HEK293T (cell line): ENCODE data around the gene MED23.

Experiments
- CTCF ChIA-PET: fragments of 350-600 bp; formaldehyde crosslinking; extraction: SDS; loops from one replicate; lab custom pipeline; 2021; ENCODE audit warnings: antibody characterized with exemption, inconsistent platforms; lab: Yijun Ruan, JAX
- POLR2A ChIA-PET: fragments of 350-600 bp; formaldehyde crosslinking; extraction: SDS; loops from one replicate; lab custom pipeline; 2020; ENCODE audit warnings: antibody characterized with exemption, inconsistent platforms; lab: Yijun Ruan, JAX
- DNase-seq: peaks from one replicate; pipeline ENCODE4 v3.0.0; 2012; ENCODE audit warnings: mixed read lengths; ENCODE audit errors: extremely low spot score
- ARNT ChIP-seq: fragments of 450-650 bp; IDR thresholded peaks from 2 replicates; pipeline ENCODE4 v1.6.1; 2017; ENCODE audit warnings: mild to moderate bottlenecking
- BHLHE40 ChIP-seq: fragments of 450-650 bp; IDR thresholded peaks from 2 replicates; pipeline ENCODE4 v1.6.1; 2016; ENCODE audit warnings: mild to moderate bottlenecking, moderate library complexity, borderline replicate concordance
- CTBP1 ChIP-seq: fragments of 450-650 bp; IDR thresholded peaks from 2 replicates; pipeline ENCODE4 v1.6.1; 2016; ENCODE audit warnings: borderline replicate concordance
- ELF4 ChIP-seq: fragments of 450-650 bp; IDR thresholded peaks from 2 replicates; pipeline ENCODE4 v1.6.1; 2017; ENCODE audit warnings: antibody characterized with exemption
- FOXA1 ChIP-seq: fragments of 450-650 bp; IDR thresholded peaks from 2 replicates; pipeline ENCODE4 v1.6.1; 2016; ENCODE audit warnings: mild to moderate bottlenecking
- FOXK2 ChIP-seq: fragments of 450-650 bp; IDR thresholded peaks from 2 replicates; pipeline ENCODE4 v1.6.1; 2016; ENCODE audit warnings: mild to moderate bottlenecking
- FOXM1 ChIP-seq: fragments of 450-650 bp; IDR thresholded peaks from 2 replicates; pipeline ENCODE4 v1.6.1; 2017; ENCODE audit warnings: mild to moderate bottlenecking, borderline replicate concordance
- HDGF ChIP-seq: fragments of 450-650 bp; IDR thresholded peaks from 2 replicates; pipeline ENCODE4 v1.6.1; 2017; ENCODE audit warnings: antibody characterized with exemption, borderline replicate concordance
- L3MBTL2 ChIP-seq: fragments of 450-650 bp; conservative IDR thresholded peaks from 2 replicates; pipeline ENCODE4 v1.6.1; 2016; ENCODE audit warnings: mild to moderate bottlenecking
- LEF1 ChIP-seq: fragments of 450-650 bp; IDR thresholded peaks from 2 replicates; pipeline ENCODE4 v1.6.1; 2017; ENCODE audit warnings: mild to moderate bottlenecking, borderline replicate concordance
- NFRKB ChIP-seq: fragments of 450-650 bp; IDR thresholded peaks from 2 replicates; pipeline ENCODE4 v1.6.1; 2016; ENCODE audit warnings: mild to moderate bottlenecking, moderate library complexity
- SP1 ChIP-seq: fragments of 450-650 bp; IDR thresholded peaks from 2 replicates; pipeline ENCODE4 v1.6.1; 2017
- SUZ12 ChIP-seq: fragments of 450-650 bp; IDR thresholded peaks from 2 replicates; pipeline ENCODE4 v1.6.1; 2016; ENCODE audit warnings: mild to moderate bottlenecking
- TARDBP ChIP-seq: fragments of 450-650 bp; IDR thresholded peaks from 2 replicates; pipeline ENCODE4 v1.6.1; 2016
- ZNF384 ChIP-seq: fragments of 450-650 bp; IDR thresholded peaks from 2 replicates; pipeline ENCODE4 v1.6.1; 2016
- TF ChIP-seq, protein P1 (sequence below): fragments of 450-650 bp; IDR thresholded peaks from 2 replicates; pipeline ENCODE4 v1.6.1; 2016

Gene MED23

GRCh38 chr6:131642987-131643611 is 15.1 kb upstream of the MED23 start:
- TF ChIP-seq SP1 (no peak), CTBP1 (no peak), FOXA1 (no peak), SUZ12 (no peak), ZNF384 (no peak), TARDBP (no peak), FOXK2 (no peak), ARNT (no peak), L3MBTL2 (no peak), ELF4 (no peak), LEF1 (no peak), FOXM1 (no peak)
- TF ChIP-seq, protein P1, sequence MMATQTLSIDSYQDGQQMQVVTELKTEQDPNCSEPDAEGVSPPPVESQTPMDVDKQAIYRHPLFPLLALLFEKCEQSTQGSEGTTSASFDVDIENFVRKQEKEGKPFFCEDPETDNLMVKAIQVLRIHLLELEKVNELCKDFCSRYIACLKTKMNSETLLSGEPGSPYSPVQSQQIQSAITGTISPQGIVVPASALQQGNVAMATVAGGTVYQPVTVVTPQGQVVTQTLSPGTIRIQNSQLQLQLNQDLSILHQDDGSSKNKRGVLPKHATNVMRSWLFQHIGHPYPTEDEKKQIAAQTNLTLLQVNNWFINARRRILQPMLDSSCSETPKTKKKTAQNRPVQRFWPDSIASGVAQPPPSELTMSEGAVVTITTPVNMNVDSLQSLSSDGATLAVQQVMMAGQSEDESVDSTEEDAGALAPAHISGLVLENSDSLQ: no peak
- DNase-seq: no peak
- ChIA-PET POLR2A (no interaction called here), CTCF (no interaction called here)

DNA sequence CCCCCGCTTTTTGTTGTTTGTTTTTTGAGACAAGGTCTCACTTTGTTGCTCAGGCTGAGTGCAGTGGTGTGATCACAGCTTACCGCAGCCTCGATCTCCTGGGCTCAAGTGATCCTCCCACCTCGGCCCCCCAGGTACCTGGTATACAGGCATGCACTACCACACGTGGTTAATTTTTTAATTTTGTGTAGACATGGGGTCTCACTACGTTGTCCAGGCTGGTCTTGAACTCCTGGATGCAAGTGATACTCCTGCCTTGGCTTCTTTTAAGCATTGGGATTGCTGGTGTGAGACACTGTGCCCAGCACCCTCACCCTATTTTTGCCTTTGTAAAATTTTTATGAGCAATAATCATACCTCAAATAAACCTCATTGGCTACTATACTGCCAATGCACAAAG is 14.5 kb upstream of the MED23 start:
- ChIA-PET CTCF (no interaction called here), POLR2A (no interaction called here)
- DNase-seq: no peak
- no peak for TF ChIP-seq ARNT
- no peak for TF ChIP-seq L3MBTL2
- no peak for TF ChIP-seq NFRKB
- TF ChIP-seq, protein P1: no peak
- TF ChIP-seq ELF4: no peak
- no peak for TF ChIP-seq SP1
- no peak for TF ChIP-seq ZNF384
- no peak for TF ChIP-seq CTBP1

DNA sequence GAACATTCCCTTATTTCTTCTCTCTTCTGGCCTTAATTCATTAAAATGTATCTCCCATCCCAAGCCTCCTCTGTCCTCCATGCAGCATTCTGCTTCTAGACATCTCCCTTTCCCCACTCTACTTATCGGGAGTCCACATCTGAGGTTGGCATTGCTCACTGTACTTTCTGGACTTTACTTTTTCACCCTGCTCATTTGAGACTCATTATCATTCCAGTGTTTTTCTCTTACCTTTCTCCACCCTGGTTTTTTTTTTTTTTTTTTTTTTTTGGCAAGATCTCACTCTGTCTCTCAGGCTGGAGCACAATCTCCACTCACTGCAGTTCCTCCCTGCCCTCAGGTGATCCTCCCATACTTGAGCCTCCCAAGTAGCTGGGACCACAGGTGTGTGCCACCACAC is 13.5 kb upstream of the MED23 start:
- POLR2A ChIA-PET: no interaction called here
- CTCF ChIA-PET: no interaction called here
- DNase-seq: no peak
- TF ChIP-seq NFRKB: no peak
- TF ChIP-seq FOXK2: no peak
- TF ChIP-seq HDGF: no peak
- no peak for TF ChIP-seq CTBP1
- TF ChIP-seq ZNF384: peak; percentile 54

- no peak for DNase-seq
- ChIA-PET CTCF (interaction anchor here (5.1 kb wide), 1 partner anchor 12 kb away, joined by 30 read pairs; the partner anchor contains the start of gene MED23), POLR2A (no interaction called here)
- no peak for TF ChIP-seq HDGF
- TF ChIP-seq, protein P1: no peak
- no peak for TF ChIP-seq SP1
- TF ChIP-seq L3MBTL2: no peak
- TF ChIP-seq ZNF384: no peak
- TF ChIP-seq FOXK2: no peak
- TF ChIP-seq LEF1: no peak
- TF ChIP-seq CTBP1: no peak
- TF ChIP-seq BHLHE40: no peak
- no peak for TF ChIP-seq FOXA1
- TF ChIP-seq ARNT: no peak
- TF ChIP-seq SUZ12: no peak
- TF ChIP-seq ELF4: no peak
- no peak for TF ChIP-seq FOXM1
- TF ChIP-seq TARDBP: no peak
- no peak for TF ChIP-seq NFRKB
Measured at GRCh38 chr6:131640576-131640975, 12.5 kb upstream of the MED23 start.

- CTCF ChIA-PET: interaction anchor here (0.6 to 5.1 kb wide), 2 partner anchors 12 to 1151 kb away, joined by 3 to 30 read pairs; partner anchors contain the start of gene MED23
- no peak for TF ChIP-seq FOXM1
- TF ChIP-seq CTBP1: no peak
- TF ChIP-seq L3MBTL2: no peak
- TF ChIP-seq ARNT: no peak
- TF ChIP-seq HDGF: no peak
- no peak for DNase-seq
- POLR2A ChIA-PET: no interaction called here
Measured at GRCh38 chr6:131640100-131640499, 12.1 kb upstream of the MED23 start.

DNA sequence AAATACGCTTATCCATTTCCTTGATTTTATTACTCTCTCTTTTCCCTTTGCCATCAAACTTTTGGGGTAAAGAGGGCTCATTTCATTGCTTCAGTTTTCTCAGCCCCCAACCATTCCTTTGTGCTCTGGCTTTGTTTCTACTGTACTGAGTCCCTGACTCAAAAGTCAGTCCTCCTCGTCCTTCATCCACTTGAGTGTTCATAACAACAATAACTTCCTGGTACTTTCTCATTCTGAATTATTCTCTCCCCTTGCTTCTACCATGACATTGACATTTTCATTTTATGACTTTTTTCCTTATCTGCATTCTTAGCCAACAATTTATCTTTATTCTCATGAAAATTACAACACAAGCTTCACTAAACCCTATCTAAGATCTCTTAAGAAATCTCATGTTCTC is 10.0 kb upstream of the MED23 start:
- TF ChIP-seq SUZ12 (no peak), CTBP1 (no peak), ELF4 (no peak)

More for the DNA sequence above, 10.0 kb upstream of the MED23 start:
- CTCF ChIA-PET: interaction anchor here (5.1 kb wide), 1 partner anchor 10 kb away, joined by 30 read pairs; the partner anchor contains the start of gene MED23
- POLR2A ChIA-PET: no interaction called here
- no peak for DNase-seq
